Mesenchymal stem cell (in vitro differentiated cells and primary cell): ENCODE data around the gene CTAGE9.

Experiments used
- DNase-seq: peaks from one replicate; pipeline ENCODE4 v3.0.0-alpha.2; 2013
- H2AFZ ChIP-seq: one replicate; pipeline ENCODE4 v1.6.1; 2013; ENCODE audit warnings: low read depth, mild to moderate bottlenecking, control low read depth, inconsistent platforms, low read length, moderate library complexity
- H2AK5ac ChIP-seq: 2 replicates; pipeline ENCODE4 v1.6.1; 2013; ENCODE audit warnings: low read length, moderate library complexity, mild to moderate bottlenecking, inconsistent platforms; ENCODE audit not compliant: severe bottlenecking
- H2BK120ac ChIP-seq: one replicate; pipeline ENCODE4 v1.6.1; 2013; ENCODE audit warnings: low read depth, mild to moderate bottlenecking, inconsistent platforms, low read length, moderate library complexity
- H2BK12ac ChIP-seq, 2 experiments: one replicate each; pipeline ENCODE4 v1.6.1; 2013; ENCODE audit warnings: inconsistent platforms in 2 of 2, low read length in 2 of 2, mild to moderate bottlenecking in 2 of 2, moderate library complexity in 2 of 2, control low read depth in 1 of 2
- H2BK15ac ChIP-seq: one replicate; pipeline ENCODE4 v1.6.1; 2013; ENCODE audit warnings: mild to moderate bottlenecking, low read depth, inconsistent platforms; ENCODE audit not compliant: poor library complexity, severe bottlenecking
- H2BK5ac ChIP-seq: 2 replicates; pipeline ENCODE4 v1.6.1; 2013; ENCODE audit warnings: low read depth, mild to moderate bottlenecking, low read length, control low read depth, inconsistent platforms; ENCODE audit not compliant: poor library complexity, severe bottlenecking
- H3K14ac ChIP-seq, 2 experiments: one replicate each; pipeline ENCODE4 v1.6.1; 2013; ENCODE audit warnings: inconsistent platforms in 2 of 2, low read length in 2 of 2, control low read depth in 1 of 2, mild to moderate bottlenecking in 1 of 2, moderate library complexity in 1 of 2
- H3K18ac ChIP-seq, 2 experiments: one replicate each; pipeline ENCODE4 v1.6.1; 2013; ENCODE audit warnings: inconsistent platforms in 2 of 2, low read length in 2 of 2, control low read depth in 1 of 2, low read depth in 1 of 2, mild to moderate bottlenecking in 1 of 2
- H3K23ac ChIP-seq, 2 experiments: one replicate each; pipeline ENCODE4 v1.6.1; 2013; ENCODE audit warnings: inconsistent platforms in 2 of 2, low read length in 2 of 2, mild to moderate bottlenecking in 2 of 2, moderate library complexity in 2 of 2, control low read depth in 1 of 2
- H3K27ac ChIP-seq: 2 replicates; pipeline ENCODE4 v1.5.1; 2013; ENCODE audit warnings: mild to moderate bottlenecking, moderate library complexity, low read length, control low read depth, inconsistent platforms; ENCODE audit not compliant: poor library complexity, severe bottlenecking
- H3K27me3 ChIP-seq, 2 experiments: 2 replicates each; pipeline versions ENCODE4 v1.6.1 to v1.7.0; 2013; ENCODE audit warnings: low read length in 2 of 2, mild to moderate bottlenecking in 2 of 2, moderate library complexity in 2 of 2, control low read depth in 1 of 2, inconsistent platforms in 1 of 2; ENCODE audit not compliant: control insufficient read depth in 1 of 2, insufficient read depth in 1 of 2
- H3K36me3 ChIP-seq, 2 experiments: 2 replicates each; pipeline versions ENCODE4 v1.6.1 to v1.7.0; 2013; ENCODE audit warnings: low read length in 2 of 2, control low read depth in 1 of 2, inconsistent platforms in 1 of 2, low read depth in 1 of 2, mild to moderate bottlenecking in 1 of 2; ENCODE audit not compliant: insufficient read depth in 2 of 2, control insufficient read depth in 1 of 2
- H3K4ac ChIP-seq, 2 experiments: one replicate each; pipeline ENCODE4 v1.6.1; 2013; ENCODE audit warnings: inconsistent platforms in 2 of 2, low read length in 2 of 2, mild to moderate bottlenecking in 2 of 2, moderate library complexity in 2 of 2, control low read depth in 1 of 2, low read depth in 1 of 2
- H3K4me1 ChIP-seq: 2 replicates; pipeline ENCODE4 v1.6.1; 2013; ENCODE audit warnings: low read depth, low read length, control low read depth; ENCODE audit not compliant: control insufficient read depth, insufficient read depth
- H3K4me2 ChIP-seq: 2 replicates; pipeline ENCODE4 v1.6.1; 2013; ENCODE audit warnings: low read length, mild to moderate bottlenecking, inconsistent platforms; ENCODE audit not compliant: poor library complexity, severe bottlenecking
- H3K4me3 ChIP-seq, 2 experiments: 2 replicates each; pipeline versions ENCODE4 v1.5.1 to v1.7.0; 2013; ENCODE audit warnings: low read length in 2 of 2, mild to moderate bottlenecking in 2 of 2, control low read depth in 1 of 2, low read depth in 1 of 2; ENCODE audit not compliant: insufficient read depth in 1 of 2
- H3K79me1 ChIP-seq: replicated peaks from 2 replicates; pipeline ENCODE4 v1.6.1; 2013; ENCODE audit warnings: mild to moderate bottlenecking, control low read depth, low read length, inconsistent platforms; ENCODE audit not compliant: poor library complexity, severe bottlenecking
- H3K9ac ChIP-seq: 2 replicates; pipeline ENCODE4 v1.7.0; 2013; ENCODE audit warnings: mild to moderate bottlenecking, low read length, moderate library complexity
- H3K9me3 ChIP-seq: 2 replicates; pipeline ENCODE4 v1.7.0; 2013; ENCODE audit warnings: mild to moderate bottlenecking, low read length; ENCODE audit not compliant: control insufficient read depth
- H4K8ac ChIP-seq: one replicate; pipeline ENCODE4 v1.6.1; 2013; ENCODE audit warnings: inconsistent platforms, mild to moderate bottlenecking, low read length, moderate library complexity
- H4K91ac ChIP-seq: one replicate; pipeline ENCODE4 v1.6.1; 2013; ENCODE audit warnings: mild to moderate bottlenecking, low read length, inconsistent platforms
- WGBS: methylation state at CpG from one replicate; pipeline ENCODE4 v1.1.7; 2013; ENCODE audit warnings: mixed read lengths; 5-methylcytosine and 5-hydroxymethylcytosine counted together

CTAGE9 gene

DNA sequence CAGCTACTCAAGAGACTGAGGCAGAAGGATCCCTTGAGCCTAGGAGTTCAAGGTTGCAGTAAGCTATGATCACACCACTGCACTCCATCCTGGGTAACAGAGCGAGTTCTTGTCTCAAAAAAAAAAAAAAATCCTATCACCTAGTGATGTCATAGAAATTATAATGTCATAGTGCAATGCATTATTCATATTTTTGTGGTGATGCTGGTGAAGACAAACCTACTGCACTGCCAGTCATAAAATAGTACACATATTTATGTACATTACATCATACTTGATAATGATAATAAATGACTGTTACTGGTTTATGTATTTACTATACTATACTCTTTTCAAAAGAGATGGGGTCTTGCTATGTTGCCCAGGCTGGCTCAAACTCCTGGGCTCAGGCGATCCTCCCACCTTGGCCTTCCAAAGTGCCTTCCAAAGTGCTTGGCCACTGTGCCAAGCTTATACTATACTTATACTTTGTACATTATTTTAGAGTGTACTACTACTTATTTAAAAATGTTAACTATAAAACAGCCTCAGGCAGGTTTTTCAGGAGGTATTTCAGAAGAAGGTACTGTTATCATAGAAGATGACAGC, 47.1 kb downstream of the CTAGE9 start:
- no peaks in the 10 kb centered on the region for H3K79me1 ChIP-seq
- no peak for DNase-seq
- no peak overlapping the region for H3K18ac ChIP-seq
- WGBS = no CpG with 5 or more reads among the region's 2 CpGs
- no peak overlapping the region for H3K4ac ChIP-seq
- H2AK5ac ChIP-seq = no peak overlapping the region
- no peak overlapping the region for H3K27ac ChIP-seq
- H3K9me3 ChIP-seq = no peaks in the 10 kb centered on the region
- H2AFZ ChIP-seq = no peak overlapping the region
- H3K9ac ChIP-seq = no peak overlapping the region
- H3K4me3 ChIP-seq = no peak overlapping the region
- no peak overlapping the region for H3K23ac ChIP-seq
- no peaks in the 10 kb centered on the region for H3K36me3 ChIP-seq
- no peak overlapping the region for H2BK12ac ChIP-seq
- H4K8ac ChIP-seq = no peak overlapping the region
- H2BK15ac ChIP-seq = no peak overlapping the region
- H4K91ac ChIP-seq = no peak overlapping the region
- H2BK120ac ChIP-seq = no peak overlapping the region
- H2BK5ac ChIP-seq = no peak overlapping the region
- no peaks in the 10 kb centered on the region for H3K27me3 ChIP-seq
- H3K14ac ChIP-seq = no peak overlapping the region
- no peaks in the 10 kb centered on the region for H3K4me1 ChIP-seq
- no peak overlapping the region for H3K4me2 ChIP-seq

DNA sequence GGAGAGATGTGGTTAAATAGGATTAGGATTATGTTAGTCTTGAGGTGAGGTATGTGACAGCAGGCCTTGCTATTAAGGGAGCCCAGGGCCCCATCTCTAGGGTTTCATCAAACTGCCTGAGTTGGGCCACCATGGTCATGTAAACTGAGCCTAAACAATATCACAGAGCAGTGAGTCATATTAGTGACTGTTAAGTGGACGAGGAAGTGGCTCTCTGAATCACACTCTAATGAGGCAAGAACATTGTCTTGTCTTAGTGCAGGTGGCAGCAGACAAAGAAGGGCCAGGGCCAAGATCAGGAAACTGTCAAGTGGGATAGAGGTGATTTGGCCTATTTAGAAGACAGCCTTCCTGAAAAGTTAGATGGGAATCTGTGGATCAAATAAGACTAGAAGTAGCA, 50.6 kb downstream of the CTAGE9 start:
- Histone ChIP-seq H3K14ac (no peak overlapping the region), H3K4me3 (no peak overlapping the region), H2AK5ac (no peak overlapping the region), H2BK12ac (no peak overlapping the region), H3K4me1 (peaks cover 2% of the 10 kb centered on the region), H3K9ac (no peak overlapping the region), H3K23ac (no peak overlapping the region), H3K9me3 (no peaks in the 10 kb centered on the region), H3K79me1 (no peaks in the 10 kb centered on the region), H2BK5ac (no peak overlapping the region), H3K27me3 (no peaks in the 10 kb centered on the region), H2BK15ac (no peak overlapping the region), H3K4ac (no peak overlapping the region), H3K36me3 (no peaks in the 10 kb centered on the region), H2AFZ (no peak overlapping the region), H4K8ac (no peak overlapping the region), H2BK120ac (no peak overlapping the region), H4K91ac (no peak overlapping the region), H3K4me2 (no peak overlapping the region), H3K18ac (no peak overlapping the region), H3K27ac (no peak overlapping the region)
- DNase-seq = peak; percentile 54
- WGBS = 4% methylated on average over 1 of the region's 1 CpG
